Mesodermal cell (in vitro differentiated cells): ENCODE data around the gene GNB1L.

ENCODE experiments used
- H3K27ac ChIP-seq: 2 replicates; pipeline ENCODE4 v1.7.0; 2013; ENCODE audit warnings: mild to moderate bottlenecking, low read depth, low read length, moderate library complexity; ENCODE audit not compliant: severe bottlenecking
- H3K36me3 ChIP-seq: 2 replicates; pipeline ENCODE4 v1.7.1; 2013; ENCODE audit warnings: mild to moderate bottlenecking, low read length, moderate library complexity; ENCODE audit not compliant: control insufficient read depth, insufficient read depth
- H3K4me1 ChIP-seq: one replicate; pipeline ENCODE4 v1.7.1; 2013; ENCODE audit warnings: mild to moderate bottlenecking, low read length; ENCODE audit not compliant: insufficient read depth, control insufficient read depth, poor library complexity, severe bottlenecking
- H3K4me3 ChIP-seq: 2 replicates; pipeline ENCODE4 v1.7.0; 2013; ENCODE audit warnings: low read length, control low read depth, mild to moderate bottlenecking; ENCODE audit not compliant: insufficient read depth, poor library complexity, severe bottlenecking; ENCODE audit errors: extremely low read depth
- H3K9me3 ChIP-seq: 2 replicates; pipeline ENCODE4 v1.7.1; 2013; ENCODE audit warnings: mild to moderate bottlenecking, low read length, moderate library complexity; ENCODE audit not compliant: control insufficient read depth
- WGBS, 2 experiments: methylation state at CpG; one replicate each; pipeline ENCODE4 v1.1.5; 2013; ENCODE audit warnings: missing lambda C conversion rate in 2 of 2; ENCODE audit not compliant: insufficient coverage in 2 of 2; 5-methylcytosine and 5-hydroxymethylcytosine counted together

Gene GNB1L

DNA sequence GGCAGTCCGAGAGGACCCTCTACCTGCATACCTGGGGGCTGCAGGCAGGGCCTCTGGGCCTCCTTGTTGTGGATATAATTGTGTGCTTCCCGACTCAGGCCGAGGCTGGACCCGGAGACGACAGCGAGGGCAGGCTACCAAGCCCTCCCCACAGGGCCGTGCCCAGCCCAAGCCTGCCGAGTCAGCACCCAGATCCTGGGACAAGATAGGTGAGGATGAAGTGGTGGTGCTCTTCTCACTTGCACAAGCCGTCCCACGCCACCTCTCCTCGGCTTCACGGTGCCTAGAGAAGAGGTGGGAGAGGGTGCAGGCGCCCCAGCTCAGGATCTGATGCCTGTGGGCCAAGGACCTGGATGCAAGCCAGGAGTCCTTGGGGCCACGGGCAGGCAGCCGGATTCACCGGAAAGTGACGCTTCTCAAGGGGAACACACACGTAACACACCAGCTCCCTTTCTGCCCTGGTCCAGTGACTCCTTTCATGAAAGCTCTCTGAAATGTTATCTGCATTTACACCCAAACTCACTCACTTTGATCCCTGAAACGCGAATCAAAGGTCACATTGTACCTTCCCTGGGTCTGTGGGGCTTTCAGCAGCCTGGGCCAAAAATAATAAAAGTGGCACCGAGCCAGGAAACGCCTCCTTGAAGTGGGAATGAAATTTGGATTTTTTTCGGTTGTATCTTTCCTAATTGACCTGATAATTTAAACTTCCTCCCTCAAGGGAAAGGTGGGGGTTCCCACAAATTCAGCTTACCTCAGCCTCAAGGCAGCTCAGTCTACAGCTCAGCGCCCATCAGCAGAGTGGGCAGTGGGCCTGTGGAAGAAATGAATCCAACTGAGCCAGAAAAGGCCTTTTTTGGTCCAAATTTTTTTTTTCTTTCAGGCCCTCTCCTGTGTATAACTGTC, 1.1 kb upstream of the GNB1L start:
- Histone ChIP-seq H3K36me3 (peaks cover 26% of the 10 kb centered on the region), H3K9me3 (no peaks in the 10 kb centered on the region), H3K4me3 (peak overlapping the region; percentile 89), H3K4me1 (peaks cover 32% of the 10 kb centered on the region), H3K27ac (peak overlapping the region; percentile 67)
- WGBS, 2 experiments = 44 to 69% methylated on average over 15 to 22 of the region's 24 CpGs

DNA sequence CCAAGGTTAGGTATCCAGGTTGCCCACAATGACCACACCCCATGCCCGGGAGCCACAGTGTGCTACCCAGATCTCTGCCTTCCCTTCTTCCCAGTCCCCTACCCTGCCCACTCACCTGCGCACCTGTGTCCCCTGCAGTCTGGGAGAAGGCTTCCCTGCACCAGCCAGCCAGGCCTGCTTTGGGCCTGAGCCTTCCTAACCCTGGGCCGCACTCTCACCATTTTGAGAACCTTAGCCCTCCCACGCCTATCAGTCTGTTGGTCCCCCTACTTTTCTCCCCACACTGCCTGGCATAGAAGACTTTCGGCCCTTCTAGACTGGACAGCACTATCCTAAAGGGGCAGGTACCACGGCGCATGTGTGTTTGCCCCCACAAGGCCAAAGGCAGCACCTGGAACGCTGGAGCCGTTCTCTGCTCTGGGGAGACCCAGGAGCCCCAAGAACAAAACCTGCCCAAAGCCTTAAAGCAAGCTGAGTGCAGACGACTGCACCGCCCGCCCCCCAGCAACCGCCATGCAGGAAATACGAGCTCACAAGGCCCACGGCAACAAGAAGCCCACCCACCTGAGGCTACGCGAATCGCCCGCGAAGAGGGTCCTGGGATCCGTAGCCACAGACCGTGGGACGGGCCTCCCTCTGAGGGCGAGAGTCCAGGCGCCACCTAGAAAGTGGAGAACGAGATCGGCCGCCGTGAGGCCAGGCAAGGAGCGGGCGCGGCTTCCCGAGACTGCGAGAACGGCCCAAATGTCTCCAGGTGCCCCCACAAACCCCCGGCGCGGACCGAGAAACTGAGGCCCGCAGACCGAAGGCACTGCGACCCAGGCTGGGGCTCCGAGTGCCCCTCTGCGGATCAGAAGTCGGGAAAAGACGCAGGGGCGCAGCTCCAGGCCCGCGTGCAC, 546 bp downstream of the GNB1L start:
- H3K4me3 ChIP-seq = peak overlapping the region; percentile 89
- peaks cover 41% of the 10 kb centered on the region for H3K36me3 ChIP-seq
- H3K27ac ChIP-seq = peak overlapping the region; percentile 53
- WGBS, 2 experiments = 3% methylated on average over 41 to 45 of the region's 49 CpGs
- H3K9me3 ChIP-seq = no peaks in the 10 kb centered on the region
- H3K4me1 ChIP-seq = peaks cover 48% of the 10 kb centered on the region

DNA sequence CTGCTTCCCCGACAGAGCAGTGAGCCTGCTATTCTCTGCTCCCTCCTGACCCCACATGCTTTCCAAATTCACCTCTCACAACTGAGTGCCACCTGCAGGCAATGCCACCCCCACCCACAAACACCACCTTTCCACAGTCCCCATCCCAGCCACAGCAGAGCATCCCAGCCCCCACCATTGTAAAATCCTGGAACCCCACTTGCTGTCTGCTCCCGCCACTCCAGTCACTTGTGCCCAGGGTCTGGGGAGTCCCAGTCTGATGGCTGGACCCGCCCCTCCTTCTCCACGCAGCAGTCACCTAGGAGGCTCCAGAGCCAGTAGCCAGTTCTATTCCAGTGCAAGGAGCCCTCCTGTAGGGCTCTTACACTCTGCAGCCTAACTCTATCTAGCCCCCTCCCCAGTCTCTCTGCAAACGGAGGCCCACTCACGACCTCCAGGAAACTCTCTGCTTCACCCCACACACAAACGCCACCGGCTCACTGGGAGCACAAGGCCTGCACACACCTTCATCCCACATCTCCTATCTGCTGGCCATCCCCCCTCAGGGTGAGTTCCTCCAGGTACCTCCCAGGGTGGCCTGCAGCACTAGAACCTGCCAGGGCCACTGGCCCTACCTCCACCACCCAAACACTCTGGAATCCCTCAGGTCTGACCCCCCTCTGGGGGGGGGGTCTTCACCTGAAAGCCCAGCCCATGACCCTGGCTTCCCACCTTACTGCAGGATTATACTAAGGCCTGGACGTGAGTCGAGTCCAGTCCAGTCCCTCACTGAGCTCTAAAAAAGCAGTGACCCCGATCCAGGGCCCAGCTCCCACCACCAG, 1.4 kb downstream of the GNB1L start:
- Histone ChIP-seq H3K36me3 (peaks cover 49% of the 10 kb centered on the region), H3K4me3 (peak overlapping the region; percentile 89), H3K9me3 (no peaks in the 10 kb centered on the region), H3K4me1 (peaks cover 52% of the 10 kb centered on the region), H3K27ac (no peak overlapping the region)
- WGBS, 2 experiments = 65 to 69% methylated on average over 9 to 11 of the region's 11 CpGs

DNA sequence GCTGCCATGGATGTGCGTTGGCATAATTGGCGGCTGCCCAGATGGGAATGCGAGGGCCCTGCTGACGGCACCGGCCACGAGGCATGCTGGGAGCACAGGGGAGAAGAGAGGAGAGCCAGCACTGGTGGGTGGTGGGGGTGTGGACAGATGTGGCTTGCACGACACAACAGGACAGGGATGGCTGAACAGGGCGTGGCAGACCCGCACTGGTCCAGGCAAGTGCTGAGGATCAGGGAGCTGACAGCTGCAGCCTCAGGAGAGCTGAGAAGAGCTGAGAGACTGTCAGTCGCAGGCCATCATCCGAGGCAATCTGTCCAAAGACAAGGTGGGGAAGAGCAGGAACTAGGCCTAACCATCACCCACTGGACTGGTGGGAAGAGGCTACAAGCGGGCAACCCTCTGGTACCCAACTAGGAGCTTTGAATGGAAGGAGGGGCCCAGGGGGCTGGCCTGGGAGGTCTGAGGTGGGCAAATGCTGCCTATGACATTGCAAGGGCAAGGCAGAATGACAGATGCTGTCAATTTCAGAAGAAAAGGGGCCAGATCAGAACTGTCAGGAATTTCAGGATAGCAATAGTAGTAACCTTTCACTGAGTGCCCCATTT, 2.4 kb downstream of the GNB1L start:
- WGBS, 2 experiments = 95% methylated on average over 10 of the region's 12 CpGs
- H3K36me3 ChIP-seq = peaks cover 59% of the 10 kb centered on the region
- H3K4me3 ChIP-seq = no peak overlapping the region
- H3K9me3 ChIP-seq = no peaks in the 10 kb centered on the region
- peaks cover 52% of the 10 kb centered on the region for H3K4me1 ChIP-seq
- H3K27ac ChIP-seq = no peak overlapping the region

DNA sequence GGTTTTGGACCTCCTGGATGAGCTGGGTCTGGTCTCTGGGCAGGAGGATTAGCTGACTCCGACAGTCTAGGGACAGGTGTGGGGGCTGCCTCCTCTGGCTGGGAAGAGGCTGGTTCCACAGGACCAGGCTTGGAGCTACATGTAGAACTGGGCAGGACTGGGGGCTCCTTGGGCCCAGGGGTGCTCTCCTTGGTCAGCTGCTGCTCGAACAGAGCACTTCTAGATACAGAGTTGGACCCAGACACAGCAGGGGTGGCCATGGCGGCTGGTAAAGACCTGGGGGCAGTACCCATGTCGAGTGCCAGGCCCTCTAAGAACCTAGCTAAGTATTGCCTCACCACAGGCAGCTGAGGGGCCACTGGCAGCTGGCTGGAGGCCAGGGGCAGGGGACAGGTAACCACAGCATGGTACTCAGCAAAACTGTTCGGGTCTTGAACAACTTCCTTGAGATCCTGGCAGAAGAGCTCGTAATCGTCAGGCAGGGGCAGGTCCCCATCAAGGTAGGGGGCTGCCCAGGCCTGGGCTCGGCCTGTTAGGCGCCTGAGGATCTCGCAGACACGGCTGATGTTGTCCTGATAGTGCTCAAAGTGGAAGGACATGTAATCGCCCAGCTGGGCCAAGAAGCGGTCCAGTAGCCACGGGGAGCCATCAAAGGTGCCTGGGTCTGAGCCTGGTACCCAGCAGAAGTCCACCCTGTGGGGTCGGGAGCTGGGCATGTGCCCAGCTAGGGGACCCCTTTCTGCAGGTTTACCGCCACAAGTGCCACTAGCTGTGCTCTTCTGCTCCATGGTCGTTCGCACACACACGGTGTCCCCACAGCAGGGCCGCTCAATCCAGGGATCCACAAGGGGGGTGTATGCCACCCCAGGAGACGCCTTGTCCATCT, 3.1 kb downstream of the GNB1L start:
- Histone ChIP-seq H3K9me3 (no peaks in the 10 kb centered on the region), H3K36me3 (peaks cover 65% of the 10 kb centered on the region), H3K4me3 (no peak overlapping the region), H3K4me1 (peaks cover 52% of the 10 kb centered on the region), H3K27ac (no peak overlapping the region)
- 94 to 98% methylated on average over 18 to 21 of the region's 21 CpGs for WGBS, 2 experiments

DNA sequence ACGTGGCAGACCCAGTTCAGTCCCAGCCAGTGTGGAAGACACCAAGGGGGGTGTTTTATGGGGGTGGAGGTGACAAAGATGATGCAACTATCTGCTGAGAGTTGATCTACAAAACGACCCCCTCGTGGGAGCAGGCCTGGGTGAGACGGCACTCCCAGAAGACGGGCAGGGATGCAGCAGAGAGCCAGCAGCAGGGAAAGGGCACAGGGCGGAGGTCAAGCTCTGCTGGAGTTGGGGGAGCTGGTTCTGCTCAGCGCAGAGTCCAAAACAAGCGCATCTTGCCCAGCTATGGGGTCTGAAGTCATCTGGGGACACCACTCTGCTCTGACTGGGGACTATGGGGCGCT, 3.9 kb downstream of the GNB1L start:
- H3K4me1 ChIP-seq = peaks cover 45% of the 10 kb centered on the region
- 87 to 95% methylated on average over 9 of the region's 9 CpGs for WGBS, 2 experiments
- H3K27ac ChIP-seq = no peak overlapping the region
- peaks cover 65% of the 10 kb centered on the region for H3K36me3 ChIP-seq
- no peaks in the 10 kb centered on the region for H3K9me3 ChIP-seq
- no peak overlapping the region for H3K4me3 ChIP-seq

DNA sequence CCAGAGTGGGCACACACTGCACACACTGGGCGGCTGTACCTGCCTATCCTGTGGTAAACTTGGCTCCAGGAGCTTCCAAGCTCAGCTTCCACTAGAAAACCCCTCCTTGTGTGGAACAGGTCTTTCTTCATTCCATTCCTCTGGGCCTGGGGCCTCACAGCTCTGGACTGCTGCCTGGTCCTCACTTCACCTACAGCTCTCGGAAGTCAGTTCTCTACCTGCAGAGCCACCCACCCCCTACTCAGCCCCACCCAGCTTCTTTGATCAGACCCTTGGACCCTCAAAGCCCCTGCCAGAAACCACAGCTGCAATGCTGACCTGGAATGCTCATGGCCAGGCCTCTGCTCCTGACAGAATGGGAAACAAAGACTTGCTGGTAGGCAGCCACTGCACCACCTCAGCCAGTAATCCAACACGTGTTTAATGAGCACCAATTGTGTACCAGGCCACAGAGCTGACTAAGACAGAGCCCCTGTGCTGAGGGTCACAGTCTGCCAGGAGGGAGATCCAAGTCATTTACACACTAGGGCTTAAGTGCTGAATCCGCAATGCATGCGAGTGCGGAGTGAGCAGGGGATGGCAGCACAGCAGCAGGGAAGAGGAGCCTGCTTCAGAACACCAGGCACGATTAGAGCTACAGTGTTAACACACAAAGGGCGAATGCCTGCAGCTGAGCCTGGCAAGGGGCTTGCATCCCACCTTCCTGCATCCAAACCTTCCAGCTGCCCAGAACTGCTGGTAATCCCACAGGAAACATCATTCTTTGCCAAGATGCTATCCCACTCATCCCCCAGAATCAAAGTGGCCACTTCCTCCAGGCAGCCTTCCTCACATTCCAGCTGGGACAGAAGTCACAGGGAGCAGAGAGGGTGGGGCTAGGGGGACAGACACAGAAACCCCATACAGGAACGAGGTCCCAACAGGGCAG, 4.6 kb downstream of the GNB1L start:
- H3K36me3 ChIP-seq = peaks cover 65% of the 10 kb centered on the region
- no peaks in the 10 kb centered on the region for H3K9me3 ChIP-seq
- no peak overlapping the region for H3K27ac ChIP-seq
- 93 to 94% methylated on average over 8 to 9 of the region's 9 CpGs for WGBS, 2 experiments
- H3K4me3 ChIP-seq = no peak overlapping the region
- peaks cover 46% of the 10 kb centered on the region for H3K4me1 ChIP-seq

DNA sequence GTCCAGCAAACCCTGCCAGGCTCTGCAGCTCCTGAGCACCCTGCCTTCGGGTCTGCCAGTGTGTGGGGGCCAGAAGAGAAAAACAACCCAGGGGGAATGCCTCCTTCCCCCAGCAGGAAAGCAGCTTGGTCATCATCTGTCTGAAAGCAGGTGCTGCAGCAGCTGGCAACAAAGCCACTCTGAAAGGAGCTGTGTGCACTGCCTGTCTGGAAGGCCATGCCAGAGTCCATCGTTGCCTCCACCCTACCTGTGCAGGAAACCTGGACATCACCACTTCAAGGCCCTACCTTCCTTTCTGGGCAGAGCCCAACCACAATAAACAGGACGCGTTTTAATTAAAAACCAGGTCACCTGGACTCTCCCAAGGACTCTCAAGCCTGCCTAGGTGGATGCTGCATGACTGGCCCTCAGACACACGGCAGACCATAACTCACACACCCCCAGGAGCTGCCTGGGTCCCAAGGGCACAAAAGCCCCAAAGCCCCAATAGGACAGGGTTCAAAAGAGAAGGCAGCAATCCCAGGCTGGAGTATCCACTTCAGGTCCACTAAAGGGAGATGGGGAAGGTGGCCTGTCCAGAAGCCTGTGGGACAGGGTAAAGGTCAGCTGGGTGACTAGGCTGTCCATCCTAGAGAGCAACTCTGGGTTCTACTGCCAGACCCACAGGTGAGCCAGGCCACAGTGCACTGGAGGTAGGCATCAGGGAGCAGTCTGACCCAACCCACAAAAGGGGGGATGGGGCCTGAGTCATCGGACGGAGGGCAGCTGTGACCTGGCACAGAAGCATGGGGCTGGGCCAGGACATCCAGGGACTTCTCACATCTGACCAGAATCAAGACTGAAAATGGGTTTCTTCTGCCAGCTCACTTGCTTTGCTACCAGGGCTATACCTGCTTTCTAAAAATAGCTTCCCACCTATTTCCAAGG, 6.1 kb downstream of the GNB1L start:
- Histone ChIP-seq H3K27ac (no peak overlapping the region), H3K9me3 (no peaks in the 10 kb centered on the region), H3K4me3 (no peak overlapping the region), H3K4me1 (peaks cover 46% of the 10 kb centered on the region), H3K36me3 (peaks cover 65% of the 10 kb centered on the region)
- 91 to 93% methylated on average over 6 to 7 of the region's 7 CpGs for WGBS, 2 experiments
